ENCODE data around the gene LUC7L2. TPM values are rescaled to one million over a fixed set of nuclear protein-coding genes. Genes with fewer than 3 reads are reported as not detected.
A peak's percentile ranks its signal among the peaks of the same experiment; 100 is the strongest.

Gene LUC7L2
- total and polyA plus RNA-seq, 2 experiments from 2014 or later: 39.7 to 47.3 TPM

DNA sequence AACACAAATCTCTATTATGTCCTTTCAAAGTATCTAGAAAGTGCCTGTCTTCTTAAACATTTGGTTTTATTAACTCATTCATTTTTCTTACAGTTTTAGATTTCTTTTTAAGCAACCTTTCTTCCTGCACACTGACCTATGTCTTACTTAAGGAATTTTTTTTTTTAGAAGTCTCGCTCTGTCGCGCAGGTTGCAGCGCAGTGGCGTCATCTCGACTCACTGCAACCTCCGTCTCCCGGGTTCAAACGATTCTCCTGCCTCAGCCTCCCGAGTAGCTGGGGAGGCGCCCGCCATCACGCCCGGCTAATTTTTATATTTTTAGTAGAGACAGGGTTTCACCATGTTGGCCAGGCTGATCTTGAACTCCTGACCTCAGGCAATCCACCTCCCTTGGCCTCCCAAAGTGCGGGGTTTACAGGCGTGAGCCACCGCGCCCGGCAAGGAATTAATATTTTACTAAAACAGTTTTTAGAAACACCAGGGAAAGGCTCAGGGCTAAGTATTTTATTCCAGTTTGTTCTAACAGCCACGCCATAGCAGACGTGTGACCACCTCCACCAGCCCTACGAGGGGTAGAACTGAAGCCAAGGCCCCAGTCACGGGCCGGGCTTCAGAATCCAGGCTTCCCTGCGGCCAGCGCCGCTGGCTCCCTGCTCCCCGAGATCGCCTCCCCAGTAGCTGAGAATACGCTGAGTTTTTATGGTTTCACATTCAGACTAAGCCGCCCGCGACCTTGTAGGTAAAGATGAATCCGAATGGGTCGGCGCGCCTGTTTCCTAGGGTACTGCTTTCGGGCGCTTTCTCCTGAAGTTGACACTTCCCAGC, 941 bp upstream of the LUC7L2 start:
- Histone ChIP-seq H3K27ac (peak overlapping the region; percentile 98), H3K4me2 (ENCODE audit: unreplicated experiment) (peak overlapping the region; percentile 84), H3K36me3 (ENCODE audit: low read depth) (no peaks in the 10 kb centered on the region), H3K9ac (peak overlapping the region; percentile 98), H3K79me2 (ENCODE audit: insufficient read depth) (peaks cover 54% of the 10 kb centered on the region), H3K9me3 (ENCODE audit: low read depth) (no peaks in the 10 kb centered on the region), H3K4me1 (ENCODE audit: insufficient read depth) (peaks cover 25% of the 10 kb centered on the region), H3K27me3 (replicated peaks; ENCODE audit: insufficient read depth) (no peaks in the 10 kb centered on the region), H3K9me2 (ENCODE audit: insufficient read depth) (no peaks in the 10 kb centered on the region), H3K4me3 (peak overlapping the region; percentile 98), H3F3A (ENCODE audit: insufficient read depth) (peaks cover 24% of the 10 kb centered on the region), H4K20me1 (ENCODE audit: insufficient read depth) (peaks cover 7% of the 10 kb centered on the region; the same call in 1 of the 2 replicates), H2AFZ (peak overlapping the region; percentile 84)
- 6 to 7% methylated on average over 39 of the region's 39 CpGs for WGBS, 2 experiments (ENCODE audit: low coverage in 1 of 2, low lambda C conversion rate in 2 of 2, missing lambda C conversion rate in 2 of 2)
- DNase-seq: peak; percentile 51
- TF ChIP-seq EZH2 (IDR thresholded peaks at IDR 0.05; ENCODE audit: insufficient read depth, poor library complexity, severe bottlenecking): no peak
- no peak for TF ChIP-seq EZH2phosphoT487 (IDR thresholded peaks at IDR 0.05; ENCODE audit: insufficient read depth, low read depth)
- in situ Hi-C loops (cut with MboI): no loop called here

DNA sequence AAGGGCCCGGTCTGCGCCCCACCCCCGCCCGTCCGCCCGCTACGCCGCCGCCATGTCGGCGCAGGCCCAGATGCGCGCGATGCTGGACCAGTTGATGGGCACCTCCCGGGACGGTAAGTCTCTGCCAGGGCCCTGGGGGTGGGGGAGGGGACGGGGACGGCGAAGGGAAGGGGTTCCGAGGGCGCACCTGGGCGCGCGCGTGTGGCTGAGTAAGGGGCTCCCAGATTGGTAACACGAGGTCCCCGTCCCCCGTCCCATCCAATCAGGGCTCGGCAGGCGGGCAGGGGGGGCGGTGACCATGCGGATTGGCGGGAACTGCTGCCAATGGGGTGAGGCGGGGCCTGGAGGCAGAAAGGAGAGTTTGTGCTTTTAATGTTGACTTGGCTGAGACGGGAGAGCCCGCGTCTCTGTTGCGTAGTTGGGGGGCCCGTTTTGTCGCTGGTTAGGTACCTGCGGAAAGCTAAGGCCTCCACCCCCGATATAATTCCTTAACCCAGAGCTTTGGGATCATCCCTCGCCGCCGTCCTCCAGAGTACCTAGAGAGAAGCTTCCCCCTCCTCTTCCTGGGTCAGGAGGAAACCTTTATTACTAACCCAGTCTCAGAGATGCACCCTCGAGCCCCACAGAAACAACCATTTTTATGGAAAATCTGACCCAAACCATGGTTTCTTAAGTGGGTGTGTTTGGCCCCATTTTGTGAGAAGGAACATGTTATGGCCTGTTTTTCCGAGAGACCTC, 685 bp downstream of the LUC7L2 start:
- no peaks in the 10 kb centered on the region for H3K9me2 ChIP-seq (ENCODE audit: insufficient read depth)
- H3K9ac ChIP-seq: peak overlapping the region; percentile 98
- H3K27ac ChIP-seq: peak overlapping the region; percentile 98
- in situ Hi-C loops (cut with MboI): no loop called here
- TF ChIP-seq EZH2phosphoT487 (IDR thresholded peaks at IDR 0.05; ENCODE audit: insufficient read depth, low read depth) (no peak), EZH2 (IDR thresholded peaks at IDR 0.05; ENCODE audit: insufficient read depth, poor library complexity, severe bottlenecking) (no peak)
- peaks cover 71% of the 10 kb centered on the region for H3K79me2 ChIP-seq (ENCODE audit: insufficient read depth)
- H3K4me1 ChIP-seq (ENCODE audit: insufficient read depth): peaks cover 25% of the 10 kb centered on the region
- H3K4me3 ChIP-seq: peak overlapping the region; percentile 98
- H3K4me2 ChIP-seq (ENCODE audit: unreplicated experiment): peak overlapping the region; percentile 98
- no peaks in the 10 kb centered on the region for H3K9me3 ChIP-seq (ENCODE audit: low read depth)
- peaks cover 8% of the 10 kb centered on the region; the same call in 1 of the 2 replicates for H3K36me3 ChIP-seq (ENCODE audit: low read depth)
- 1 to 2% methylated on average over 41 to 46 of the region's 47 CpGs for WGBS, 2 experiments (ENCODE audit: low coverage in 1 of 2, low lambda C conversion rate in 2 of 2, missing lambda C conversion rate in 2 of 2)
- H2AFZ ChIP-seq: peak overlapping the region; percentile 58; the same call in 1 of the 2 replicates
- H4K20me1 ChIP-seq (ENCODE audit: insufficient read depth): peaks cover 11% of the 10 kb centered on the region
- DNase-seq: peak; percentile 95
- H3F3A ChIP-seq (ENCODE audit: insufficient read depth): peaks cover 28% of the 10 kb centered on the region
- no peaks in the 10 kb centered on the region for H3K27me3 ChIP-seq (replicated peaks; ENCODE audit: insufficient read depth)

DNA sequence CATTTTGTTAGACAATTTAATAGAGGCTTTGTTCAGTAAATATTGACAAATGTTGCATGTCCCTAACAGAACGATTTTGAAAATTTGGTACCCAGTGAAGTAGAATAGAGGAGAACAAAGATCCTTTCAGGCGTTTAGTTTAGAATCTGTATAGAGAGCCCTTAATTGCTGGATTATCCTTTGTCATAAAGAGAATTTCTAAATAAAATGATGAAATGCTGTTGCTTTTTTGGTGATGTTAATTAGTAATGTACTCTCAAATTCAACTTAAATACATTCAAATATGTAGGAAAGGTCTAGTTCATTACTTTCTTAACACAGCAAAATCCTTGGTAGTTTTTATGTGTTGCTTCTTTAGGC, 1.2 kb downstream of the LUC7L2 start:
- TF ChIP-seq EZH2 (IDR thresholded peaks at IDR 0.05; ENCODE audit: insufficient read depth, poor library complexity, severe bottlenecking) (no peak), EZH2phosphoT487 (IDR thresholded peaks at IDR 0.05; ENCODE audit: insufficient read depth, low read depth) (no peak)
- peaks cover 13% of the 10 kb centered on the region; the same call in 1 of the 2 replicates for H3K36me3 ChIP-seq (ENCODE audit: low read depth)
- H3K9ac ChIP-seq: peak overlapping the region; percentile 98
- peak overlapping the region; percentile 98 for H3K4me2 ChIP-seq (ENCODE audit: unreplicated experiment)
- peaks cover 33% of the 10 kb centered on the region for H3F3A ChIP-seq (ENCODE audit: insufficient read depth)
- peak overlapping the region; percentile 58; the same call in 1 of the 2 replicates for H2AFZ ChIP-seq
- no peaks in the 10 kb centered on the region for H3K9me3 ChIP-seq (ENCODE audit: low read depth)
- WGBS, 2 experiments (ENCODE audit: low coverage in 1 of 2, low lambda C conversion rate in 2 of 2, missing lambda C conversion rate in 2 of 2): 0% methylated on average over 2 of the region's 2 CpGs
- no peaks in the 10 kb centered on the region for H3K27me3 ChIP-seq (replicated peaks; ENCODE audit: insufficient read depth)
- peak overlapping the region; percentile 98 for H3K4me3 ChIP-seq
- H3K4me1 ChIP-seq (ENCODE audit: insufficient read depth): peaks cover 31% of the 10 kb centered on the region
- in situ Hi-C loops (cut with MboI): no loop called here
- H4K20me1 ChIP-seq (ENCODE audit: insufficient read depth): peaks cover 16% of the 10 kb centered on the region
- no peaks in the 10 kb centered on the region for H3K9me2 ChIP-seq (ENCODE audit: insufficient read depth)
- H3K79me2 ChIP-seq (ENCODE audit: insufficient read depth): peaks cover 76% of the 10 kb centered on the region
- H3K27ac ChIP-seq: peak overlapping the region; percentile 98
- DNase-seq: no peak

DNA sequence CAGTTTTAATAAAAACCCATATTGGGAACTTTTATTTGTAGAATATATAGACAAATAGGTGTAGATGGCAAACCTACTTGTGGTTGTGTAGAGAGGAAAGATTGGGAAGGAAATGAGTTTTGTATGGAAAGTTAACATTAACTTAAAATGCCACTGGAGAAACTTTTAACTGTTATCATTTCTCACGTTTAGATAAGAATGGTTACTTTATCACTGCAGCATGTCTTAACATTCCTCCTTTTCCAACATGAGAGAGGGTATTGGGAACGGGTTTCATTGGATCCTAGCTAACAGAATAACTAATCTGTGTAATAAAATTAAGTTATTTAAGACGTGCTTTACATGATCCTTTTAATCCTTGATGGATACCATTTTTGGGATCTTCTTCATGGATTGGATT, 1.8 kb downstream of the LUC7L2 start:
- Histone ChIP-seq H4K20me1 (ENCODE audit: insufficient read depth) (peaks cover 20% of the 10 kb centered on the region), H3K4me3 (peak overlapping the region; percentile 98), H3F3A (ENCODE audit: insufficient read depth) (peaks cover 35% of the 10 kb centered on the region), H2AFZ (no peak overlapping the region), H3K27me3 (replicated peaks; ENCODE audit: insufficient read depth) (no peaks in the 10 kb centered on the region), H3K79me2 (ENCODE audit: insufficient read depth) (peaks cover 82% of the 10 kb centered on the region), H3K27ac (peak overlapping the region; percentile 98), H3K9me3 (ENCODE audit: low read depth) (no peaks in the 10 kb centered on the region), H3K4me2 (ENCODE audit: unreplicated experiment) (peak overlapping the region; percentile 98), H3K9ac (peak overlapping the region; percentile 98), H3K36me3 (ENCODE audit: low read depth) (peaks cover 17% of the 10 kb centered on the region; the same call in 1 of the 2 replicates), H3K9me2 (ENCODE audit: insufficient read depth) (no peaks in the 10 kb centered on the region), H3K4me1 (ENCODE audit: insufficient read depth) (peaks cover 37% of the 10 kb centered on the region)
- in situ Hi-C loops (cut with MboI): no loop called here
- WGBS, 2 experiments (ENCODE audit: low coverage in 1 of 2, low lambda C conversion rate in 2 of 2, missing lambda C conversion rate in 2 of 2): 29 to 38% methylated on average over 3 of the region's 3 CpGs
- TF ChIP-seq EZH2phosphoT487 (IDR thresholded peaks at IDR 0.05; ENCODE audit: insufficient read depth, low read depth) (no peak), EZH2 (IDR thresholded peaks at IDR 0.05; ENCODE audit: insufficient read depth, poor library complexity, severe bottlenecking) (no peak)
- no peak for DNase-seq
